HG02759 (cell line): ENCODE data around the gene TXNIP.

Source experiments
- ATAC-seq: cut with Tn5 transposase; IDR thresholded peaks from one replicate; pipeline ENCODE4 v1.9.1; 2021; ENCODE audit warnings: mild to moderate bottlenecking, moderate library complexity; ENCODE audit not compliant: unreplicated experiment

Gene TXNIP

DNA sequence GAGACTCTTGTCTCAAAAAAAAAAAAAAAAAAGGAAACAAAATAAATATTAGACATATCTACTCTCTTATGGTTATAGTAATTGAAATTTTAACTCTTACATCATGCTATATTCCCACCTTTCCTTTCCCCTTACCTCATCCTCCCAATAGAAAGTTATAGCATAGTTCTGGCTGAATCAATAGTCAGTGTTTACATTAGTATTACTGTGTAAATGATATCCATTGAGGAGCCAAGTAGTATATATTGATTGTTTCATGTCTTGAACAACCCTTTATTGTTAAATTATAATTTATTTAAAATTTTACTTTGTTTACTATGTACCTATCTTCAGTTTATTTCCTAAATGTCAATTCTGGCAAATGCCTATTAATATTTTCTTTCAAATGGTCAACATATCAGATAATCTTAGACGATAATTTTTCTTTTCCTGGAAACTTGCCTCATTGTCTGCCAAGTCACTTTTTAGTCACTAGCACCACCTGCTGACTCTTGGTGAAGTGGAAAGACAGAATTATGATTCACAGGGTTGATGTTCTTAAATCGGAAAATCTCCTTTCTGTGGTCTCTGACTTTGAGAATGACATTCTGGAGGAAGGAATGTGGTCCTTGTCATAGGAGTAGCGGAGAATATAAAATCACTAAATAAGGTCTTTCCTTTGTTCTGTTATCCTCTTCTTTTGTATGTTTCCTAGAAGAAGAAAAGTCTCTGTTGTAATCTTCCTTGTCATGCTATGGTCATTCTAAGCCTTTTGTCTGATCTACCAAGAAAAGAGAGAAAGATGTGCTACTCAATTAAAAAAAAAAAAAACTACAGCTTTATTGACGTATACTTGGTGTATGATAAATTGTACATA lies 16.6 kb upstream of the TXNIP start:
- ATAC-seq, result no peak

- no peak for ATAC-seq
Measured at GRCh38 chr1:146010126-146010738, 13.9 kb upstream of the TXNIP start.

DNA sequence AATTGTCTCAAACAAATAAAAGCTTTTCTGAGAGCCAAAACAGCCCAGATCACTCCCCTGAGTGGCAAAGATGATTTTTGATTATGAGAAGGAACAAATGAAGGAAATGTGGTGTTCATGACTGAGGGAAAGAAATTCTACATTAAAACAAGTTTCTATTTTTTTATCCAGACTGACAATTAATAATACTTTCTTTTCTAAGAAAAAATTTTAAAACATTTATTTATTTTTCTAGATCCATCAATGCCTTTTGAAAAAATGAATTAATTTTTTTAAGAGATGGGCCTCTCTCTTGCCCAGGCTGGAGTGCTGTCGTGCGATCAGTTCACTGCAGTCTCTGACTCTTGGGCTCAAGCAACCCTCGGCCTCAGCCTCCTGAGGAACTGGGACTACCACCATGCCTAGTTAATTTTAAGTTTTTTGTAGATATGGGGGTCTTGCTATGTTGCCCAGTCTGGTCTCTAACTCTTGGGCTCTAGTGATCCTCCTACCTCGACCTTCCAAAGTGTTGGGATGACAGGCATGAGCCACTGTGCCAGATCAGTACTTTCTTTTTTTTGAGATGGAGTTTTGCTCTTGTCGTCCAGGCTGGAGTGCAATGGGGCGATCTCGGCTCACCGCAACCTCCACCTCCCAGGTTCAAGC lies 11.2 kb upstream of the TXNIP start:
- no peak for ATAC-seq

- no peak for ATAC-seq
Measured at GRCh38 chr1:146001709-146002108, 5.3 kb upstream of the TXNIP start.

GRCh38 chr1:145999321-146000024 lies 3.1 kb upstream of the TXNIP start:
- no peak for ATAC-seq

GRCh38 chr1:145997718-145998023 lies 1.3 kb upstream of the TXNIP start:
- ATAC-seq, result no peak

- peak; percentile 33 for ATAC-seq
Measured at GRCh38 chr1:145997016-145997717, 788 bp upstream of the TXNIP start.

DNA sequence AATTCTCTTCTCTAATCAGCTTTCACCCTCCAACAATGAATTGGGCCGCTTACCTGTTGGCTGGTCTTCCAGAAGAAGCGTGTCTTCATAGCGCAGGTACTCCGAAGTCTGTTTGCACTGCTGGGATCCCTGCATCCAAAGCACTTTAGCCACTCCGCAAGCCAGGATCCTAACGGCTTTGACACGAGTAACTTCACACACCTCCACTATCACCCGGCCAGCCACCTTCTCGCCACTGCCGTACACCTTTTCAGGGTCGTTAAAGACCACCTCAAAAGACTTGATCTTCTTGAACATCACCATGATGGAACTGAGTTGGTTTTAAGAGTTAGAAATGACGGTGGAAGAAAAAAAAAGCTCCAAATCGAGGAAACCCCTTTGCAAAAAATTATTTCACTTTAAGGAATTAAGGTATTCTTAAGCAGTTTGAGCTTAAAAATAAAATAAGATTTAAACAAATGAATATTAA lies 381 bp downstream of the TXNIP start:
- ATAC-seq, result no peak

GRCh38 chr1:145995148-145995881 lies 1.1 kb downstream of the TXNIP start:
- ATAC-seq, result no peak

DNA sequence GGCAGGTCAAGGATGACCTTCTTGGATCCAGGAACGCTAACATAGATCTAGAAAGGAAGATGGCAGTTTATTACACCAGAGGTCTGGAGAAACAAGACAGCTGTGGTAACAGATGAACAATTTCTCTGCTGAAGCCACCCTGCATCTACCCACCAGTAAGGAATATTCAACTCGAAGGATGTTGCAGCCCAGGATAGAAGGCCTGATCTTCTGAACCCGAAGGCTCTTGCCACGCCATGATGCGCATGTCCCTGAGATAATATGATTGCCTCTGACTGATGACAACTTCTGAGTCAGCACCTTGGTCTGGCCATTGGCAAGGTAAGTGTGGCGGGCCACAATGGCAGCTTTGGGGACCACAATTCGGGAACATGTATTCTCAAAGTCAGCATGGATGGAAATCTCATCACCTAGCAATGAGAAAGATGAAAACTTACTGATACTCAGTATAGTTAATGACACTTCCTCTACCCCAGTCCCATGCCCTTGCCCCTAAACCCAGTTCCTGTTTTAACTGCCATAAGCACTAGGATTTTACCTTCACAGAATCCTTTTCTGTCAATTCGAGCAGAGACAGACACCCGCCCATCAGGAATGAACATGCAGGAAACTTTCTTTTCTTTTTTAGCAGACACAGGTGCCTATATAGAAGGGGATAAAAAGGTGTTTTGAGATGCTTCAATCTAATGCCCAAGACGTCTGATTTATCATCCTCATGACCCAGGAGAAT lies 1.8 kb downstream of the TXNIP start:
- no peak for ATAC-seq

DNA sequence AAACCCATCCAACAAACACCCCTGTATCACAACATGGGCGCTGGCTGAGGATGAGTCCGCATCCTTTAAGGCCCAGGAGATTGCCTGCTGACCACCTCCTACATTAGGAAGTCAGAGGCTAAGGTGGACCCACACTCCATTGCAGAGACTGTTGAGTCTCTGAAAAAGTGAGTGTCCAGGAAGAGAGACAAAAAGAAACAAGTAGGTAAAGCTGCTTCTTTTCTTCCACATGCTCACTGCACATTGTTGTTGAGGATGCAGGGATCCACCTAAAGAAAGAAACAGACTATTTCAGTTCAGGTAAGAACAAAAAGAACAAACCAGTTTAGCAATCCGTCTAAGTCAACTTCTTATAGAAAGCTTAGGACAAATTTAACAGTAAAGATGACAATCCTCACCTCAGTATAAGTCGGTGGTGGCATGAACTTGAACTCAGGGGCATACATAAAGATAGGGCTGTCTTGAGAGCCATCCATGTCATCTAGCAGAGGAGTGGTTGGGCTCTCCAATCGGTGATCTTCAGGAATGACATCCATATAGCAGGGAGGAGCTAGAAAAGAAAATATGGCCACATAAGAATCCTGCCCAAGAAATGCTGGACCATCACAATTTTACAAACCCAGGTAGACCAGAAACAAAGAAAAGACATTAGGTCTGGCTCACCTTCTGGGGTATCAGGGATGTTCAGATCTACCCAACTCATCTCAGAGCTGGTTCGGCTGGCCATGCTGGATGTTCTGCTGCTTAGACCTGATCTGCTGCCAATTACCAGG lies 2.6 kb downstream of the TXNIP start:
- no peak for ATAC-seq

GRCh38 chr1:145992958-145993617 lies 3.3 kb downstream of the TXNIP start:
- no peak for ATAC-seq

GRCh38 chr1:145992502-145992936 lies 3.9 kb downstream of the TXNIP start:
- ATAC-seq, result no peak

DNA sequence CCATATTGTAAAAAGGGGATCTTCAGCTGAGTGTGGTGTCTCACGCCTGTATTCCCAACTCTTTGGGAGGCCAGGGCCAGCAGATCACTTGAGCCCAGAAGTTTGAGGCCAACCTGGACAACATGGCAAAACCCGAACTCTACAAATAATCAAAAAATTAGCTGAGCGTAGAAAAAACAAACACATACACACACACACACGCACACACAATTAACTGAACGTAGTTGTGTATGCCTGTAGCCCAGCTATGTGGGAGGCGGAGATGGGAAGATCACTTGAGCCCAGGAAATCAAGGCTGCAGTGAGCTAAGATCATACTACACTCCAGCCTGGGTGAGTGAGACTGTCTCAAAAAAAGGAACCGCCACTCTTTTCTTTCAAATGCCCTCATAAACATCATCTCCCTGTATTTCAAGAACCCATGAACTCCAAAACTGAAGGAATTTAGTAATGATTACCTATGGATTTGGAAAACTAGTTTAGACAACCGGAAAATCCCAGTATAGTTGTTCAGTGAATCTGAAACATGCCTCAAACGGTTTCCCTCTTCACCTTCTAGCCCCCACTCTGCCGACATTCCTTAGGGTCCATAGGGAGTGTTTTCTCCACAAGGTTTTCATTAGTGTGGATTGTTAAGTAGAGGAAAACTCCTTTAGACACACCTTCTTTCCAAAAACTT lies 4.5 kb downstream of the TXNIP start:
- no peak for ATAC-seq

DNA sequence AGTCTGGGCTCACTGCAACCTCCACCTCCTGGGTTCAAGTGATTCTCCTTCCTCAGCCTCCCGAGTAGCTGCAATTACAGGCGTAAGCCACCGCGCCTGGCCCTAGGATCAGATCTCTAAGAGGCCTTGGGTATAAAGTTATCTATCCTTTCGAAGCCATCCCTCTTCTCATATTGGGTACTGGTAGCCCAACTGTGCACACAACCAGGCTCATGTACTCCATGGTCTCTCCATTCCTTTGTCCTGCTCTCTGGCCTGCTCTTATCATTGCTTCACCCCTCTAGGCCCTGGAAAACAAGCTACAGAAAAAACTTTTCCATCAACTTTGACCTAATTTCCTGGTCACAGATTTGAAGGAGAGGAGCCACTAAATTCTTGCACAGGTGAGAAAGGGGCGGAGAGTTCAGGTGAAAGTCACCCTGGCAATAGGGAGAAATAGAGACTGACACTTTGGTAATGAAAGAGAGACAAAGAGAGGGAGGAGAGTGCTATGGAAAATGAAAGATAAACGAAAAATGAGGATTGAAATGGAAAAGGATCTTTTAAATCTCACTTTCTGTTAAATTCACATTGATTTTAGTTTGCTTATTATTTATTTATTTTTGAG lies 6.0 kb downstream of the TXNIP start:
- ATAC-seq, result no peak

DNA sequence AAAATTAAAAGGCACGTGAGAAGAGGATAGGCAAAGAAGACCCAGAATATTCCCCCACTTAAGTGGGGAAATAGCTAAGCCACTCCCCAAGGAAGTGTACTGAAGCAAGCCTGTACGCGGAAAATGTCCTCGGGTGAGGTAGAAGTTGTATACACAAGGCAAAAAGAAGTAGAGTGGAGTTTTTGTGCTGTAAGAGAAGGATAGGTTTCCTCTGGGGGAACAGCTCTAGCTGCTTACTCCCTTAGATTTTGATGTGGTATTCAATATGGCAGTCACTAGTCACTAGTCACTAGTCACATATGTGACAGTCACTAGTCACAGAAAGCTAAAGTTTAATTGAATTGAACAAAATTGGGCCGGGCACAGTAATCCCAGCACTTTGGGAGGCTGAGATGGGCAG lies 7.6 kb downstream of the TXNIP start:
- no peak for ATAC-seq

DNA sequence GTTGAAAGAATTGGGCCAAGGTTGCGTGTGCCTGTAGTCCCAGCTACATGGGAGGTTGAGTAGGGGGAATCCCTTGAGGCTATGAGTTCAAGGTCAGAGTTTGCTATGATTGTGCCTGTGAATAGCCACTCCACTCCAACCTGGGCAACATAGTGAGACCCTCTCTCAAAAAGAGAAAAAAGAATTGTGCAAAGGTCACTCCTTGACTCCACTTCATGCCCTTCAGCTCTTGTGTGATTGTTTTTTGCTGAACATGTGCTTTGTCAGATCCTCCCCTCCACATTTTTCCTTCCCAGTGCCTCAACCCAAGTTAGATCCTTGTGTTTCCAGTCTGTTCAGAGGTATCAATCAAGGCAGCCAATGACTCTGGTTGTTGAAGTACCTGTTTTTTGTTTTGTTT lies 8.5 kb downstream of the TXNIP start:
- no peak for ATAC-seq
